NCI-H524 treated with DMSO at 0.1 percent for 48 hours (cell line): ENCODE data around the gene CC2D2B.
"Not testable (repeated sequence)": the region's sequence is repeated elsewhere in the genome, so short reads cannot be mapped to it uniquely, and the experiment has no call there.

ENCODE experiments used
- DNase-seq: peaks from one replicate; lab custom pipeline; 2025; lab: John Stamatoyannopoulos, UW

The CC2D2B gene

DNA sequence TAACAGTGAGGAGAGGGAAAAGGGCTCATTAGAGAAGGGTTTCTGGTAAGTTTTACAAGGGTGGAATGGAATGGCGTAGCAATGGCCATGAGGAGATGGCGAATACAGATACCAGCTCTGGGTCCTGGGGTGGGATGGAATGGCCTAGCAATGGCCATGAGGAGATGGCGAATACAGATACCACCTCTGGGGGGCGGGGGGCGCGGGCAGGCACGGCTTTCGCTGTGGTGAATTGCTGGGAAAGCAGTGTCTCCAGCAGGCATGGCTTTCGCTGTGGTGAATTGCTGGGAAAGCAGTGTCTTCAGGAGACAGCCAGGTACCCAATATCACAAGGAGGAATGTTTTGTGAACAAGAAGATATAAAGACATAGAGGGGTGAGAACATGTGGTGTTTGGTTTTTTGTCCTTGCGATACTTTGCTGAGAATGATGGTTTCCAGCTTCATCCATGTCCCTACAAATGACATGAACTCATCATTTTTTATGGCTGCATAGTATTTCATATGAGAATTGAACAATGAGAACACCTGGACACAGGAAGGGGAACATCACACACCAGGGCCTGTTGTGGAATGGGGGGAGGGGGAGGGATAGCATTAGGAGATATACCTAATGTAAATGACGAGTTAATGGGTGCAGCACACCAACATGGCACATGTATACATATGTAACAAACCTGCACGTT is 1.7 kb upstream of the CC2D2B start:
- not testable (repeated sequence) for DNase-seq

DNA sequence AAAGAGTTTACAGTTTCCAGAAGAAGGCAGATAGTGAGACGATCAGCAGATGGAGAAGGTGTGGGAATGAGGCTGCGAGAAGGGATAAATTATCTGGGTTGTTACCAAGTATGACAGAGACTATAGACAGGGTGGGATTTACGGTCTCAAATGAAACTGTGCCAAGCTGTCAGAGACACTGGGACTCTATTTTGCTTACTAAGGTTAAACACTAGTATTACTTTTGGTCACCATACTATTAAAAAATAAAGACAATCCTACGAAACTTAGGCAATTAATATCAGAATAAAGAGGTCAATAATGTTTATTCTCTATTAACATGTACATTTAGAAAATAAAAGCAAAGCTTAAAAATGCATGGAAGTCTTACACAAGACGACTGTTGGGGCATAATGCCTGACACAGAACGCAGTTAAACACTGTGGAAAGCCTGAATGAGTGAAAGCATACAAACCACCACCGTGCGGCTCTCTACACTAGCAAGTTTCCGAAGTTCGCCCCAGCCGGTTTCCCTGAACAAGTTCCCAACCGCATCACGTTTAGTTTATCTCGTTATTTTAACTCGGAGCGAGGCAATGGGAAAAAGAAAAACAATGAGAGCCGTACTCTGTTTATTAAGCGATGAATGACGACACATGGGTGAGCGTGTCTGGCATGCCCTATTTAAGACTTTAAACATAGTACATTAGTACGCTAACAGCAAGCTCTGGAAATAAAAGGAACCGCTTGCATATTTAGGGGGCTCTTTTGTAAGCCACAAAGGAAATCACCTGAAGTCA is 909 bp upstream of the CC2D2B start:
- DNase-seq, result no peak

DNA sequence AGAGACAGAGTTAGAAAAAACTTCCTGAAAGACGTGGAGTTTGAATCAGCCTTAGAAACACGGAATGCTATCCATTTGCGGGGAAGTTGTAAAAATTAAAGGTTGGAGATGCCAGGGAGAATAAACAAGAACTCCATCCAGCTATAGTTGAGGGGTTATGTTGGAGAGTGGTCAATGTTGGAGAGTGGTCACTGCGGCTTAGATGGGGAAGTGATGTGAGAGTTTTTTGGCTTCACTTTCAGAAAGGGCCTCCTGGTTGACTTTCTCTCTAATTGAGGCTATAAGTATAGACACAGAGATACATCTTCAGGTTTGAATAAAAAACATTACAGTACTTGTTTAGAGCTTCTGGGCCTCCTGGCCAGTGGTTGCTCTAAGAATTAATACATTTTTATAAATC is 675 bp downstream of the CC2D2B start:
- DNase-seq, result no peak

DNA sequence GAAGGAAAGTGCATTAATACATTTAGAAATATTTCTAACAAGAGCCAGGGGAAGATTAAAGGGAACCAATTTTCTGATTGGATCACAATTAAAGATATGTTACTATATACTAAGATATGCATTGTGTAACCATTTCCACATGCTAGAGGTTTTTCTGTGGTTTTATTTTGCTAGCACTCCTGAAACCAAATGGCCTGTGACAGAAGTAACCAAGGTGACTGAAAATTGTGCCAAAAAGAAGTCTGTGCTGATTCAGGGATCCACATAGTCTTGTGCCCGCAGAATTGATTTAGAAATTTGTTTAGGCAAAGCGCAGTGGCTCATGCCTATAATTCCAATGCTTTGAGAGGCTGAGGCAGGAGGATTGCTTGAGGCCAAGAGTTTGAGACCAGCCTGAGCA is 1.8 kb downstream of the CC2D2B start:
- DNase-seq, result no peak

DNA sequence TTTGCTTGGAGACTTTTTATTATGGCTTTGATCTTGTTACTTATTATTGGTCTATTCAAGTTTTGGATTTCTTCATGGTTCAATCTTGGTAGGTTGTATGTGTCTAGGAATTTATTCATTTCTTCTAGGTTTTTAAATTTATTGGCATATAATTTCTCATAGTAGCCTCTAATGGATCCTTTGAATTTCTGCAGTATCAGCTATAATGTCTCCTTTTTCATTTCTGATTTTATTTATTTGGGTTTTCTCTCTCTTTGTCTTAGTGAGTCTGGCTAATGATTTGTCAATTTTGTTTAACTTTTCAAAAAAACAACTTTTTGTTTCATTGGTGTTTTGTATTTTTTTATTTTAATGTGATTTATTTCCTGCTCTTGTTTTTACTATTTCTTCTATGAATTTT is 8.3 kb downstream of the CC2D2B start:
- DNase-seq, result not testable (repeated sequence)

DNA sequence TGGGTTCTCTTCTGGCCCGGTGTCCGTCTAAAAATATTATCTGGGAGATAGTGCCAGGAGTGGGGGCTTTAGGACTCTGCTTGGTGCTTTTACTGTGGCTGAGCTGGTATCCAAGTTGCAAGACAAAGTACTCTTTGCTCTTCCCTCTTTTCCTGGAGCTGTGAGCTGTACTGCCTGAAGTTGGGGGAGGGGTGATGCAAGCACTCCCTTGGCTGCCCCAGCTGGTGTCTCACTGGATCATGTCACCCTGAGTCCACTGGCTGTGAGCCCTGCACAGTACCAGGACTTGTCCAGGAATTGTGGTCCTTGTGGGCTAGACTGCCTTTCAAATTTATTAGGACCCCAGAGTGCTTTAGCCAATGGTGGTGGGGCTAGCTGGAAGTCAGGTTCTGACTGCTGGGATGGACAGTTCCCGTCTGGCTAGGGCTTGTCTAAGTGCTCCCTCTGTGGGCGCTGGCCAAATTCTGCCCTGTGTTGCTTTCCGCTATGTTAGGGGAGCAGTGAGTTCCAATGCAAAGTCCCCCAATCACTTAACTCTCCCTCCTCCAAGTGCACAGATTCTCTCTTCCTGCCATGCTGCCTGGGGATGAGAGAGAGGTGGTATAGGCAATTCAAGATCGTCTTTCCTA is 13.1 kb downstream of the CC2D2B start:
- no peak for DNase-seq

DNA sequence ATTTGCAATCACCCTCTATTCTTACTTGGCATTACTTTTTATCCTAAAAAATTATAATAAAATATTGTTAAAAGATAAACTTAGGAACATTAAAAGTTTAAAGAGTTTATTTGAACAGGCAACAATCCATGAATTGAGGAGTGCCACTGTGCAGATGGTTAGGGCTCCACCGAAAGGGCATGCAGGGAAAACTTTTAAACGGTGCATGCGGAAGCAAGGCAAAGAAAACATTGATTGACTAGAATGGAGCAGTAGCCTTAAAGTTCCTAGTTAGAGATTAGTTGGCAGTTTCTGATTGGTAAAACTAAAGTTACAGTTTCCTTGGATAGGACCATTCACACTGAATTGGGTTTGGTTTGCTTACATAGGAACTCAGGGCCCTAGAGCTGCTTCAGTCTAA is 17.3 kb downstream of the CC2D2B start:
- no peak for DNase-seq

DNA sequence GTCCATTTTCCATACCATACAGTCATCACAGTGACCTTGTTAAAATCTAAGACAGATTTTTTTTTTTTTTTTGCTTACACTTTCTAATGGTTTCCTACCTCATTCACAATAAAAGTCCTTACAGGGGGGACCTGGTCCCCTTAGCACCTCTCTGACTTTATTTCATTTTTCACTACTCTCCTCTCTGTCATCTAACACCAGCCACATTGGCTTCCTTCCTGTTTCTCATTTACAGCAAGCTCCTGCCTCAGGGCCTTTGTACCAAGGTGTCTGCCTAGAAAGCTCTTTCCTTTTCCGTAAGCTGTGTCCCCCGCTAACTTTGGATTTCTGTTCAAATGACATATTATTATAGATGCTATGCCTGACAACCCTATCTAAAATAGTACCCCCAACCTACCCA is 27.7 kb downstream of the CC2D2B start:
- no peak for DNase-seq

DNA sequence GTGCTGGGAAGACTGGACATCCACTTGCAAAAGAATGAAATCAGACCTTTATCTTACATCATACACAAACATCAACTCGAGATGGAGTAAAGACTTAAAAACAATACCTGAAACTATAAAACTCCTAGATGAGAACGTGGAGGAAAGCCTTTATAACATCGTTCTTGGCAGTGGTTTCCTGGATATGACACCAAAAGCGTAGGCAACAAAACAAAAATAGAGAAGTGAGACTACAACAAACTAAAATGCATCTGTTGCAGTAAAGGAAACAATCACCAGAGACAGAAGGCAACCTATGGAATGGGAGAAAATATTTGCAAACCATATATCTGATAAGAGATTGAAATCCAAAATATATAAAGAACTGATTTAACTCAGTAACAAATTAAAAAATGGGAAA is 33.3 kb downstream of the CC2D2B start:
- DNase-seq, result no peak

DNA sequence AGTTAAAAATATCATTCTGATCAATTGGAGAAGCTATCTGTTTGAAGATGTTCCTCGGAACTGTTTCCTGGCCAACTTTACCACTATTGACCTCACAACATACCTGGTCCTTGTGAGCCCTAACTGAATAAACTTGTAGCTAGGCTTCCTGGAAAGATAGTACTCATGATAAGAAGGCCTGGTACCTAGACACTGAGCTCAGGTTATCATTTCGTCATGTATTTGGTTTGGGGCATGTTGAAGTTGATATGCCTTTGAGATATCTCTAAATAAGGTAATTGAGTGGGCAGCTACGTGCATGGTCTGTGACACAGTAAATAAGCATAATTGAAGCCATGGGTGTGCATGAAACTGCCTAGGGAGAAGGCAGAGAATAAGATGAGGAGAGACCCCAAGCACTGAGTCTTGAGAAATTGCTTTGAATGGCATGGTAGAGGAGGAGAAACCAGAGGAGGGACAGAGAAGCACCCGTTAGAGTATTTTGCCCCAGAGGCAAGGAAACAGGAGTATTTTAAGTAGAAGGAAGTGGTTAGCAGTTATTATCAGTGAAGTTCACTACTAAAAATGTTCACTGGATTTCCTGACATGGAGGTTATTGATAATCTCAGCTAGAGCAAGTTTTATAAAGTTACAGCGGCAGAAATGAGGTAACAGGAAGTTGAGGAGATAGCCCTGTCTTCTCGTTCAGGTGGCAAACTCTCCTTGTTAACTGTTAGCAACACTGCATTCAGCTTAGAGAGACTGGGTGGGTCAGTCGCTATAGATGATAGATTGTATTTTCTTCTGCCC is 55.6 kb downstream of the CC2D2B start:
- DNase-seq, result no peak

DNA sequence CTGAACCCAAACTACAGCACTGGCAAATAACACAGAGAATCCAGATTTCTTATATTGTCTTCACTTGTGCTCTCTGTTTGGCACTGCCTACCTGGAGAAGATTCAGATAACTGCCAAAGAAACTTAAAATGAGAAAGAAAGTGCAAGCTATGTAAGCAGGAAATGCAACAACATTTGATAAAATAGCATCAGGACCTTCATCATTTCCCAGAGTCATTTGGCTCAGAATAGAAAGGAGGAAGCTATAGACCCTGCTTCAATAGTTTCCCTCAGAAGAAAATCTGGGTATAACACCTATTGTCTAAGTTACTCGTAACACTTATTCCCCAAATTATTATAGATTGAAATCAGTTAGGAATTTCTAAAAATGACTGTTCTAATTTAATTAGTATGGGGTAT is 56.2 kb downstream of the CC2D2B start:
- no peak for DNase-seq

DNA sequence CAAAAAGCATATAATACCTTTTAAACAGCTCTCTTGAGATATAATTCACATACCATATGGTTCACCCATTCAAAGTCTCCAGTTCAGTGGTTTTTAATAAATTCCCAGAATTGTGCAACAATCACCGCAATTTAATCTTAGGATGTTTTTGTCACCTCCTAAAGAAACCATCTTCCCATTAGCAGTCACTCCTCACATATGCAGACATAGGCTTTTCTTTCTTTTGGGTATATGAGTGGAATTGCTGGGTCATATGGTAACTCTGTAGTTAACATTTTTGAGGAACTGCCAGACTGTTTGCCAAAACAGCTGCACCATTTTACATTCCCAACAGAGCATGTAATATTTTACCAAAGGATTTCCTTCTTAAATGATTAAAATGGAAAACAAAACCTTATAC is 57.0 kb downstream of the CC2D2B start:
- no peak for DNase-seq

DNA sequence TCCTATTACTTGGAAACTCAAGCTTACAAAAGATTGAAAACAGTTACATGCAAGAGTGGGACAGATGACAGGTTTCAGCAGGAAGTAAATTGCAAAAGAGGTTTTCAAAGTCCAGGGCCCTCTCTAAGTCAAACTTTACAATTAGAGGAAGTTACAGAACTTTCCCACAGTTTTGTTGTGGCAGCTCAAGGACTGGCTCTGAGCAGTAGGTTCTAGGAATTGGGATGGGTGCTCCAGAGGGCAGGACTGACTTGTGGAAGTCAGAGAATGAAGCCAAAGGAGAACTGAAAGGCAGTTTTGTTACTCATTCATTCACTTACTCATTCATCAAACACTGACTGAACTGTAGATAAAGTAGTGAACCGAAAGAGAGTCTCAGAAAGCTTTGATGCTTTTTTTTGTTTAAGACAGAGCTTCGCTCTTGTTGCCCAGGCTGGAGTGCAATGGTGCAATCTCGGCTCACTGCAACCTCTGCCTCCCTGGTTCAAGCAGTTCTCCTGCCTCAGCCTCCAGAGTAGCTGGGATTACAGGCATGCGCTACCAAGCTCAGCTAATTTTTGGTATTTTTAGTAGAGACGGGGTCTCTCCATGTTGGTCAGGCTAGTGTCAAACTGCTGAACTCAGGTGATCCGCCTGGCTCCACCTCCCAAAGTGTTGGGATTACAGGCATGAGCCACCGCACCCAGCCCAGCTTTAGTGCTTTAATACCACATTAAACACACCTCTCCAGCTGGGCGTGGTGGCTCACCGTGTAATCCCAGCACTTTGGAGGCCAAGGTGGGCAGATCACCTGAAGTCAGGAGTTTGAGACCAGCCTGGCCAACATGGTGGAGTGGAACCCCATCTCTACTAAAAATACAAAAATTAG is 68.8 kb downstream of the CC2D2B start:
- no peak for DNase-seq

DNA sequence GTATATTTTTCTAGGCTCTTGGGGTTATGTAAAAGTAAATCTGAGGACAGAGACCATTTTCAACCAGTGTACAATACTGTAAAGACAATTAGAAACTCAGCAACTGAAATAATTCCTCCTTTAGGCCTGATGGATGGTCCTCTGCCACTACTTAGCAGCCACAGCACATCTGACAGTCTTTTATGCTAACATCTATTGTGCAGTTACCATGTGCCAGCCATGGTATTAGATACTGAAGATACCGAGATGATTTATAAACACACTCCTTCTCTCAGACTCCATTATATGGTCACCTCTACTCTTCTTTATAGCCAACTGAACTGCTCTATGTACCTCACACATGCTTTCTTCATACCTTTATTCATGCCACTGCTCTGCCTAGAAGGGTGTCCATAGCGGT is 74.4 kb downstream of the CC2D2B start:
- DNase-seq, result no peak

DNA sequence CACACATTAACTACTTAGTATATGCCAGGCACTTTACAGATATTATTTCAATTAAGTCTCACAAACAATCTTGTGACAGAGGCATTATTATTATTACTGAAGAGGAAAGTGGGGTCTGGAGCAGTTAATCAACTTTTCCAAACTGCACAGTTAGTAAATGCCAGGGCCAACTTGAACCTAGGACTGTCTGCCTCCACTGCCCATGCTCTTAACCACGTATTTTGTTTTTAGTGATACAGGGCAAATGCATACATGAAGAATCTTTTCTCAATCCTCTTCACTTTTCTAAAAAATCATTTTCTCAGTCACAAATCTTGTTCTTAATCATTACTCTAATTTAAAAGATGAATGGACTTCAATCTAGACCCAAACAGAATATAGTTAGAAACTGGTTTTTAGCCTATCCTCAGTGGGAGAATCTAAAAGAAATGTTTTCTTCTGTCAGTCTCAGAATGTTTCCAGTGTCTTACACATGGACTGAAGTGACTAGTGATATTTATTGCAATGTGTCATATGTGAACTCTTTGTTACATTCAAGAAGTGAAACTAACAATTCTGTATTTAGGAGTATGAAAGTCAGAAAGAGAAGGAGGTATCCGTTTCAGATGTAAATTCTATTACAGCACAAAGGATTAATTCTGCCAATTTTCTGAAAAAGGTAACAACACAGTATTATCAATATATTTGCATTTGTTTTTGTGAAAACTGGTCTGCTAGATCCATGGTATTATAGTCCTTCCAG is 80.1 kb downstream of the CC2D2B start:
- DNase-seq, result no peak

DNA sequence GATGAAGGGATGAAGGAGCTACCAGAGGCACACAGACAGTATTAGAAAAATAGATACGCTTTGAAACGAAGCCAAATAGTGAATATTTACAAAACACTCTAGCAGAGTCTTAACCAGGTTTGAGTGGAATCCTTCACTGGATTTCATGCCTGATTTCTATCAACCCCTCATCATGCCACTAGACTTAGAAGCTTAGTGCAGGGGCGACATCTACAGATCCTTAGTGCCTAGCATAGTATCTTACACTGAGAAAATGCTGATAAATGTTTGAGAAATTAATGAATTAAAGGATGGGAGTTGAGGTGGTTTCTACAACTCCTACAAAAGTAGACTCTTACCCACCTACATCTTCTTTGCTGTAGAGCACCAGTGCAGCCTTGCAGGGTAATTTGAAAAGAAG is 80.9 kb downstream of the CC2D2B start:
- no peak for DNase-seq

DNA sequence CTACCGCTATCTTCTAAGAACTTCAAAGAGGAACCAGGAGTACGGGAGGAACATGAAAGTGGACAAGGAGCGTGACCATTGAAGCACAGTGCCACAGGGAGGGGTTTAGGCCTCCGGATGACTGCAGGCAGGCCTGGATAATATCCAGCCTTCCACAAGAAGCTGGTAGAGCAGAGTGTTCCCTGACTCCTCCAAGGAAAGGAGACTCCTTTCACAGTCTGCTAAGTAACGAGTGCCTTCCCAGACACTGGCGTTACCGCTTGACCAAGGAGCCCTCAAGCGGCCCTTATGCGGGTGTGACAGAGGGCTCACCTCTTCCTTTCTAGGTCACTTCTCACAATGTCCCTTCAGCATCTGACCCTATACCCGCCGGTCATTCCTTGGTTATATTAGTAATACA is 86.6 kb downstream of the CC2D2B start:
- DNase-seq, result not testable (repeated sequence)

DNA sequence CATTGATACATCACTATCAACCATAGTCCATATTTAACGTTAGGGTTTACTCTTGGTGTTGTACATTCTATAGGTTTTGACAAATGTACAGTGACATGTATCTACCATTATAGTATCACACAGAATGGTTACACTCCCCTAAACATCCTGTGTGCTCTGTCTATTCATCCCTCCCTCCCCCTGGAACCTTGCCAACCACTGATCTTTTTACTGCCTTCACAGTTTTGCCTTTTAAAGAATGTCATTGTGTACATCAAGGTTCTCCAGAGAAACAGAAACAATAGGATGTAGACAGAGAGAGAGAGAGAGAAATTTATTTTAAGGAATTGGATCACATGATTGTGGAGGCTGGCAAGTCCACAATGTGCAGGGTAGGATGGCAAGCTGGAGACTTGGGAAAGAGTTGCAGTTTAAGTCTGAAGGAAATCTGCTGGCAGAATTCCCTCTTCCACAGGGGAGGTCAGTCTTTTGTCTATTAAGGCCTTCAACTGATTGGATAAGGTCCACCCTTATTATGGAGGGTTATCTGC is 90.5 kb downstream of the CC2D2B start:
- no peak for DNase-seq

DNA sequence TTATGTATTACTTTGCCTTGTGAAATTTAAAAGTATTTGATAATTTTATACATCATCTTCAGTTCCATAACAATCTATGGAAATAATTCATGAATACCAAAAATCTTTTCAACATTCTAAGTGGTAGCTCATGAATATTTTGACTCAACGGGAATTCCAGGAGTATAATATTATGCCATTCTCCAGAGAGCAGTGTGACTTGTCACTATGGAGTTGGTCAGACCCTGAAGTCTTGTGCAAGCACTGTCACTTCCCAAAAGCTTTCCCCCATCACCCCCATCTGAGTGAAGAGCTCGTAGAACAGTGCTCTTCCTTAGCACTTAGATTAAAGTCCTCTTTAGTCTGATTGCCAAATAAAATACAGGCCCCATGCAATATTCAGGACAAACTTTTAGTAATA is 106.2 kb downstream of the CC2D2B start:
- no peak for DNase-seq

DNA sequence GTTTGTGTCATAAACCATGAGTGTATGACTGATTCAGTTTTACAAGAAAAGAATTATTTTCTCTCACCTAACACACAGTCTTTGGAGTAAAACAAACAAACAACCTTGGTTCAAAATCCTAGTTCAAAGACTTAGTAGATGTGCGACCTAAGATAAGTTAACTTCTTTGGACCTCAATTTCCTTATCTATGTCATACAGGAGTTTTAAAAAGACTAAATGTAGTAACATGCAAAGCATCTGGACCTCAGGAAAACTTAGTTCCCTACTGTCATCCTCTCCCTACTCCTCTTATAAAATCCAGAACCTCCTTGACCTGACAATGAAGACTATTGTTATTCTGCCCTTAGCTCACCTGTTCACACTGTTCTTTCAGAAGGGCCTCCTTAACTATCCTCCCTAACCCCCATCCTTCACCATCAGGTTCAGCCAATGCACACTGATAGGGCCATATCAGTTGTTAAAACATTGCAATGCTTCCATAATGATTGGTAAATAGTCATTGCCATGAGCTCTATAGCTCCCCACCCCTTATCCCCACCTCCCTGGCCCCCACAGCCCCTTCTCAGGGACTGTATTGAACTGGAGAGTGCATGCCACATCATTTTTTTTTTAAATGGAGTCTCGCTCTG is 106.8 kb downstream of the CC2D2B start:
- DNase-seq, result no peak
